Measurements from ENCODE around the gene MBD3. TPM values are rescaled to one million over a fixed set of nuclear protein-coding genes. Genes with fewer than 3 reads are reported as not detected.
A peak's percentile ranks its signal among the peaks of the same experiment; 100 is the strongest.

MBD3 gene
- total and polyA plus RNA-seq, 7 donors = 26.1 to 105 (median 61.7) TPM

DNA sequence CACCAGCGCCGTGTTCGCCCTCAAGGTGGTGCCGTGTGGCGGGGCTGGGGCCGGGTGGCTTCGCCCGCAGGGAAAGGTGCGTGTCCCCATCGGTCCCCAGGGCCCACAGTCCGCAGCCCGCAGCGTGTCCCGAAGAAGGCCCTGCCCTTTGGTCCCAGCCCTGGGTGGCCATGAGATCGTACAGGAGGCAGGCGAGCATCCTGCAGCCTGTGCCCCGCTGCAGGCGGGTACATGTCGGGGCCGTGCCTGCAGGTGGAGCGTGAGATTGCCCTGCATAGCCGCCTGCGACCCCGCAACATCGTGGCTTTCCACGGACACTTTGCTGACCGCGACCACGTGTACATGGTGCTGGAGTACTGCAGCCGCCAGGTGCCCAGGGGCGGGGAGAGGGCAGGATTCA lies 67.3 kb downstream of the MBD3 start:
- no peaks in the 10 kb centered on the region for H3K36me3 ChIP-seq
- H3K27ac ChIP-seq = no peak overlapping the region
- intact Hi-C loops (cut with DNase I) = no loop called here
- peaks cover 0 to 26% (median 20%) of the 10 kb centered on the region in 4 donors for H3K4me1 ChIP-seq
- no peaks in the 10 kb centered on the region for H3K9me3 ChIP-seq
- no peak overlapping the region for H3K4me3 ChIP-seq
- H3K27me3 ChIP-seq = peaks cover 25 to 68% (median 67%) of the 10 kb centered on the region in 3 donors
- DNase-seq = no peak
- WGBS, 2 donors = 46 to 62% methylated on average over 31 of the region's 31 CpGs
- TF ChIP-seq EP300 (IDR thresholded peaks at IDR 0.05) (no peak), POLR2AphosphoS5 (IDR thresholded peaks at IDR 0.05) (no peak), POLR2A (IDR thresholded peaks at IDR 0.05) (no peak)
- TF ChIP-seq, protein P1, sequence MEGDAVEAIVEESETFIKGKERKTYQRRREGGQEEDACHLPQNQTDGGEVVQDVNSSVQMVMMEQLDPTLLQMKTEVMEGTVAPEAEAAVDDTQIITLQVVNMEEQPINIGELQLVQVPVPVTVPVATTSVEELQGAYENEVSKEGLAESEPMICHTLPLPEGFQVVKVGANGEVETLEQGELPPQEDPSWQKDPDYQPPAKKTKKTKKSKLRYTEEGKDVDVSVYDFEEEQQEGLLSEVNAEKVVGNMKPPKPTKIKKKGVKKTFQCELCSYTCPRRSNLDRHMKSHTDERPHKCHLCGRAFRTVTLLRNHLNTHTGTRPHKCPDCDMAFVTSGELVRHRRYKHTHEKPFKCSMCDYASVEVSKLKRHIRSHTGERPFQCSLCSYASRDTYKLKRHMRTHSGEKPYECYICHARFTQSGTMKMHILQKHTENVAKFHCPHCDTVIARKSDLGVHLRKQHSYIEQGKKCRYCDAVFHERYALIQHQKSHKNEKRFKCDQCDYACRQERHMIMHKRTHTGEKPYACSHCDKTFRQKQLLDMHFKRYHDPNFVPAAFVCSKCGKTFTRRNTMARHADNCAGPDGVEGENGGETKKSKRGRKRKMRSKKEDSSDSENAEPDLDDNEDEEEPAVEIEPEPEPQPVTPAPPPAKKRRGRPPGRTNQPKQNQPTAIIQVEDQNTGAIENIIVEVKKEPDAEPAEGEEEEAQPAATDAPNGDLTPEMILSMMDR (IDR thresholded peaks at IDR 0.05) = no peak

GRCh38 chr19:1524972-1525325 lies 67.7 kb downstream of the MBD3 start:
- 51 to 67% methylated on average over 17 of the region's 17 CpGs for WGBS, 2 donors
- H3K9me3 ChIP-seq = no peaks in the 10 kb centered on the region
- TF ChIP-seq EP300 (IDR thresholded peaks at IDR 0.05) = no peak
- TF ChIP-seq, protein P1 (IDR thresholded peaks at IDR 0.05) = no peak
- TF ChIP-seq POLR2A (IDR thresholded peaks at IDR 0.05) = no peak
- TF ChIP-seq POLR2AphosphoS5 (IDR thresholded peaks at IDR 0.05) = no peak

GRCh38 chr19:1524287-1524971 lies 68.2 kb downstream of the MBD3 start:
- no peaks in the 10 kb centered on the region for H3K36me3 ChIP-seq
- no peak overlapping the region for H3K27ac ChIP-seq
- intact Hi-C loops (cut with DNase I) = no loop called here
- TF ChIP-seq, protein P1 (IDR thresholded peaks at IDR 0.05) = no peak
- TF ChIP-seq POLR2AphosphoS5 (IDR thresholded peaks at IDR 0.05) (no peak), EP300 (IDR thresholded peaks at IDR 0.05) (no peak), POLR2A (IDR thresholded peaks at IDR 0.05) (no peak)
- DNase-seq = no peak
- peaks cover 25 to 65% (median 64%) of the 10 kb centered on the region in 3 donors for H3K27me3 ChIP-seq
- WGBS, 2 donors = 12 to 16% methylated on average over 49 of the region's 49 CpGs
- peak overlapping the region in 3 of 4 donors; percentile 25 to 36 (median 34) for H3K4me3 ChIP-seq
- peaks cover 0 to 26% (median 20%) of the 10 kb centered on the region in 4 donors for H3K4me1 ChIP-seq
- H3K9me3 ChIP-seq = no peaks in the 10 kb centered on the region

More at GRCh38 chr19:1524972-1525325, 67.7 kb downstream of the MBD3 start:
- Histone ChIP-seq H3K4me3 (no peak overlapping the region), H3K27me3 (peaks cover 25 to 68% (median 67%) of the 10 kb centered on the region in 3 donors), H3K36me3 (no peaks in the 10 kb centered on the region), H3K27ac (no peak overlapping the region), H3K4me1 (peaks cover 0 to 26% (median 20%) of the 10 kb centered on the region in 4 donors)
- no peak for DNase-seq
- intact Hi-C loops (cut with DNase I) = no loop called here

Small RNA genes lying within 50 kb of the gene (small RNA-seq; reads per million reads assigned to genes)
- gene AC005943.2 = 0 reads per million in 3 donors
- gene RN7SL477P = 0 reads per million in 3 donors
- gene RNU6-1223P = 0 reads per million in 3 donors

Other genes with a start within 250 kb of the MBD3 start
- gene NDUFS7, start 209.0 kb downstream of the MBD3 start, total RNA-seq = 100 to 1,000 TPM in 3 of 4 donors, 10 to 100 TPM in 1; 99.4 to 156 (median 128) TPM
- 100 to 1,000 TPM; 182 to 262 (median 192) TPM for gene NDUFS7, start 209.0 kb downstream of the MBD3 start, polyA plus RNA-seq
- gene GAMT, start 191.3 kb downstream of the MBD3 start, total RNA-seq = 10 to 100 TPM in 3 of 4 donors, 1 to 10 TPM in 1; 7.8 to 16.6 (median 11.5) TPM
- gene GAMT, start 191.3 kb downstream of the MBD3 start, polyA plus RNA-seq = 1 to 10 TPM; 1.8 to 6.0 (median 5.7) TPM
- gene DAZAP1, start 185.3 kb downstream of the MBD3 start, total RNA-seq = 10 to 100 TPM; 28.2 to 54.4 (median 42.2) TPM
- gene DAZAP1, start 185.3 kb downstream of the MBD3 start, polyA plus RNA-seq = 100 to 1,000 TPM in 1 of 3 donors, 10 to 100 TPM in 2; 51.1 to 132 (median 51.6) TPM
- gene RPS15, start 154.5 kb downstream of the MBD3 start, total RNA-seq = 1,000 to 10,000 TPM; 3,601 to 5,641 (median 3,840) TPM
- 1,000 to 10,000 TPM; 2,516 to 4,453 (median 3,359) TPM for gene RPS15, start 154.5 kb downstream of the MBD3 start, polyA plus RNA-seq
- gene APC2, start 142.7 kb downstream of the MBD3 start, total RNA-seq = 1 to 10 TPM in 2 of 4 donors, under 1 TPM in 2; under 0.01 to 2.0 (median 0.91) TPM
- gene APC2, start 142.7 kb downstream of the MBD3 start, polyA plus RNA-seq = 1 to 10 TPM in 1 of 3 donors, not detected in 2; 1.2 TPM
- 10 to 100 TPM; 19.6 to 26.0 (median 22.2) TPM for gene C19orf25, start 113.7 kb downstream of the MBD3 start, total RNA-seq
- gene C19orf25, start 113.7 kb downstream of the MBD3 start, polyA plus RNA-seq = 10 to 100 TPM; 38.4 to 51.5 (median 48.3) TPM
- gene PCSK4, start 102.5 kb downstream of the MBD3 start, total RNA-seq = 1 to 10 TPM in 3 of 4 donors, under 1 TPM in 1; 0.99 to 5.0 (median 3.1) TPM
- 1 to 10 TPM in 2 of 3 donors, not detected in 1; 1.2 to 4.1 TPM for gene PCSK4, start 102.5 kb downstream of the MBD3 start, polyA plus RNA-seq
- gene REEP6, start 101.7 kb downstream of the MBD3 start, total RNA-seq = 1 to 10 TPM in 2 of 4 donors, under 1 TPM in 1, not detected in 1; 0.33 to 2.9 (median 1.6) TPM
- gene REEP6, start 101.7 kb downstream of the MBD3 start, polyA plus RNA-seq = 1 to 10 TPM in 2 of 3 donors, under 1 TPM in 1; 0.92 to 5.6 (median 2.4) TPM
- gene ADAMTSL5, start 79.8 kb downstream of the MBD3 start, total RNA-seq = 1 to 10 TPM in 2 of 4 donors, under 1 TPM in 2; 0.71 to 5.8 (median 1.8) TPM
- gene ADAMTSL5, start 79.8 kb downstream of the MBD3 start, polyA plus RNA-seq = 1 to 10 TPM in 2 of 3 donors, not detected in 1; 1.6 to 1.8 TPM
- gene PLK5, start 68.8 kb downstream of the MBD3 start, total RNA-seq = under 1 TPM in 1 of 4 donors, not detected in 3; 0.36 TPM
- gene PLK5, start 68.8 kb downstream of the MBD3 start, polyA plus RNA-seq = under 1 TPM in 1 of 3 donors, not detected in 2; 0.32 TPM
- 10 to 100 TPM in 3 of 4 donors, 1 to 10 TPM in 1; 7.4 to 16.1 (median 12.9) TPM for gene MEX3D, start 24.5 kb downstream of the MBD3 start, total RNA-seq
- 10 to 100 TPM in 1 of 3 donors, 1 to 10 TPM in 2; 4.8 to 10.3 (median 5.1) TPM for gene MEX3D, start 24.5 kb downstream of the MBD3 start, polyA plus RNA-seq
- 100 to 1,000 TPM in 3 of 4 donors, 10 to 100 TPM in 1; 81.1 to 176 (median 122) TPM for gene UQCR11, start 12.6 kb upstream of the MBD3 start, total RNA-seq
- gene UQCR11, start 12.6 kb upstream of the MBD3 start, polyA plus RNA-seq = 100 to 1,000 TPM; 158 to 339 (median 330) TPM
- gene TCF3, start 59.8 kb upstream of the MBD3 start, total RNA-seq = 10 to 100 TPM; 29.6 to 50.2 (median 31.8) TPM
- 10 to 100 TPM; 18.6 to 66.9 (median 28.4) TPM for gene TCF3, start 59.8 kb upstream of the MBD3 start, polyA plus RNA-seq
- not detected for gene ONECUT3, start 160.6 kb upstream of the MBD3 start, total RNA-seq
- not detected for gene ONECUT3, start 160.6 kb upstream of the MBD3 start, polyA plus RNA-seq
- gene ATP8B3, start 219.4 kb upstream of the MBD3 start, total RNA-seq = 1 to 10 TPM in 1 of 4 donors, under 1 TPM in 3; under 0.01 to 3.9 (median 0.42) TPM
- under 1 TPM in 1 of 3 donors, not detected in 2; 0.96 TPM for gene ATP8B3, start 219.4 kb upstream of the MBD3 start, polyA plus RNA-seq